K562 treated with DMSO at 1 percent for 48 hours (cell line): ENCODE data around the gene LRRC73. TPM values are rescaled to one million over a fixed set of nuclear protein-coding genes. Genes with fewer than 3 reads are reported as not detected.

Experiments
- total RNA-seq: library from RNA; unstranded; fragments of 300-600 nt; gene quantifications from 2 replicates; pipeline ENCODE4 v1.2.3, GENCODE V29; 2022; ENCODE audit warnings: low replicate concordance; ENCODE audit errors: extremely low read depth

Gene LRRC73
- not detected in 2 replicates for total RNA-seq

GRCh38 chr6:43509984-43510826 lies at the start of gene LRRC73:
TSS of gene LRRC73 (minus strand) at chr6:43510346. CDS start at chr6:43509785, 561 bp downstream.

GRCh38 chr6:43516697-43517504 lies 6.8 kb upstream of the LRRC73 start, which contains the start of the genes POLR1C and YIPF3:
TSS of gene POLR1C (plus strand) at chr6:43517089. CDS start at chr6:43517110, 21 bp downstream.
TSS of gene YIPF3 (minus strand) at chr6:43516926. CDS start at chr6:43516807, 119 bp downstream.

GRCh38 chr6:43477235-43478007 lies 32.7 kb downstream of the LRRC73 start, which contains the start of gene TJAP1:
TSS of gene TJAP1 (plus strand) at chr6:43477570. CDS start at chr6:43499002, 21,432 bp downstream.

Other genes with a start within 250 kb of the LRRC73 start
- not detected in 2 replicates for gene SLC22A7, start 212.1 kb downstream of the LRRC73 start, total RNA-seq
- not detected in 2 replicates for gene CRIP3, start 201.5 kb downstream of the LRRC73 start, total RNA-seq
- 43.1 TPM in 1 of 2 replicates, not detected in the other for gene ZNF318, start 140.7 kb downstream of the LRRC73 start, total RNA-seq
- gene ABCC10, start 82.8 kb downstream of the LRRC73 start, total RNA-seq: not detected in 2 replicates
- gene DLK2, start 54.8 kb downstream of the LRRC73 start, total RNA-seq: not detected in 2 replicates
- gene TJAP1, start 32.8 kb downstream of the LRRC73 start, total RNA-seq: not detected in 2 replicates
- not detected in 2 replicates for gene YIPF3, start 6.6 kb upstream of the LRRC73 start, total RNA-seq
- gene POLR1C, start 6.7 kb upstream of the LRRC73 start, total RNA-seq: not detected in 2 replicates
- not detected in 2 replicates for gene XPO5, start 65.7 kb upstream of the LRRC73 start, total RNA-seq
- not detected in 2 replicates for gene POLH, start 65.8 kb upstream of the LRRC73 start, total RNA-seq
- 179 TPM in 1 of 2 replicates, not detected in the other for gene GTPBP2, start 118.9 kb upstream of the LRRC73 start, total RNA-seq
- not detected in 2 replicates for gene MAD2L1BP, start 125.5 kb upstream of the LRRC73 start, total RNA-seq
- not detected in 2 replicates for gene RSPH9, start 134.7 kb upstream of the LRRC73 start, total RNA-seq
- not detected in 2 replicates for gene MRPS18A, start 177.4 kb upstream of the LRRC73 start, total RNA-seq